ENCODE measurements around the gene KRT74. TPM values are rescaled to one million over a fixed set of nuclear protein-coding genes. Genes with fewer than 3 reads are reported as not detected.

The KRT74 gene
- total RNA-seq, 1 experiment from 2014 or later, result not detected

DNA sequence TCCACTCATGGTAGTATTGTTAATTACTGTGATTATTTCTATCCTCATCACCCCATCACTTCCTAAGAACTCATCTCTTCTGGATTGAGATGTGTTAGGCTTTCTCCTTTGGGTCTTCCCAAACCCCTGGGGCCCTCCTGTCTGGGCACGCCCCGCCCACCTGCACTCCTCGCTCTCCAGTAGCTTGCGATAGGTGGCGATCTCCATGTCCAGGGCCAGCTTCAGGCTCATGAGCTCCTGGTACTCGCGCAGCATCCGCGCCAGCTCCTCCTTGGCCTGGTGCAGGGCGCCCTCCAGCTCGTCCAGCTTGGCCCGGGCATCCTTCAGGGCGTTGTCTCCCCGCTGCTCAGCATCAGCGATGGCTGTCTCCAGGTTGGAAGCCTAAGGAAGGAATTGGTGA, 27.5 kb downstream of the KRT74 start:
- ATAC-seq (no peak), DNase-seq (no peak)
- intact Hi-C loops (cut with micrococcal nuclease), result no loop called here
- ChIA-PET CTCF (no interaction called here), POLR2A (ENCODE audit: unreplicated experiment) (no interaction called here)
- no peaks in the 10 kb centered on the region for H3K79me2 ChIP-seq (ENCODE audit: low read length)
- TF ChIP-seq EZH2phosphoT487 (IDR thresholded peaks at IDR 0.05; ENCODE audit: borderline replicate concordance, low read length) (no peak), EZH2 (IDR thresholded peaks at IDR 0.05; ENCODE audit: low read length, unreplicated experiment) (no peak)
- TF ChIP-seq, protein P1, sequence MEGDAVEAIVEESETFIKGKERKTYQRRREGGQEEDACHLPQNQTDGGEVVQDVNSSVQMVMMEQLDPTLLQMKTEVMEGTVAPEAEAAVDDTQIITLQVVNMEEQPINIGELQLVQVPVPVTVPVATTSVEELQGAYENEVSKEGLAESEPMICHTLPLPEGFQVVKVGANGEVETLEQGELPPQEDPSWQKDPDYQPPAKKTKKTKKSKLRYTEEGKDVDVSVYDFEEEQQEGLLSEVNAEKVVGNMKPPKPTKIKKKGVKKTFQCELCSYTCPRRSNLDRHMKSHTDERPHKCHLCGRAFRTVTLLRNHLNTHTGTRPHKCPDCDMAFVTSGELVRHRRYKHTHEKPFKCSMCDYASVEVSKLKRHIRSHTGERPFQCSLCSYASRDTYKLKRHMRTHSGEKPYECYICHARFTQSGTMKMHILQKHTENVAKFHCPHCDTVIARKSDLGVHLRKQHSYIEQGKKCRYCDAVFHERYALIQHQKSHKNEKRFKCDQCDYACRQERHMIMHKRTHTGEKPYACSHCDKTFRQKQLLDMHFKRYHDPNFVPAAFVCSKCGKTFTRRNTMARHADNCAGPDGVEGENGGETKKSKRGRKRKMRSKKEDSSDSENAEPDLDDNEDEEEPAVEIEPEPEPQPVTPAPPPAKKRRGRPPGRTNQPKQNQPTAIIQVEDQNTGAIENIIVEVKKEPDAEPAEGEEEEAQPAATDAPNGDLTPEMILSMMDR (conservative IDR thresholded peaks at IDR 0.05; ENCODE audit: low read depth, low read length), result no peak
- H3K9me3 ChIP-seq (ENCODE audit: low read length), result no peaks in the 10 kb centered on the region
- H3K27ac ChIP-seq (ENCODE audit: low read length), result no peak overlapping the region
- no peaks in the 10 kb centered on the region for H3K9me2 ChIP-seq (replicated peaks; ENCODE audit: low read length)
- no TSS peak for BruUV-seq (replicated peaks)
- no peak overlapping the region for H3K4me2 ChIP-seq (ENCODE audit: low read length)
- no peaks in the 10 kb centered on the region for H3K36me3 ChIP-seq (ENCODE audit: low read depth, low read length)
- H2AFZ ChIP-seq (ENCODE audit: low read length), result no peak overlapping the region
- no peaks in the 10 kb centered on the region for H4K20me1 ChIP-seq (ENCODE audit: low read length)
- H3F3A ChIP-seq (ENCODE audit: low read length, unreplicated experiment), result no peaks in the 10 kb centered on the region
- H3K4me3 ChIP-seq (ENCODE audit: low read length), result no peak overlapping the region
- 0 out of 2 replicates have a peak, but pooled peaks cover 5% of the 10 kb centered on the region for H3K27me3 ChIP-seq (ENCODE audit: low read length)
- H3K4me1 ChIP-seq (ENCODE audit: insufficient read depth, low read length), result no peaks in the 10 kb centered on the region
- no peak overlapping the region for H3K9ac ChIP-seq (ENCODE audit: low read length)

DNA sequence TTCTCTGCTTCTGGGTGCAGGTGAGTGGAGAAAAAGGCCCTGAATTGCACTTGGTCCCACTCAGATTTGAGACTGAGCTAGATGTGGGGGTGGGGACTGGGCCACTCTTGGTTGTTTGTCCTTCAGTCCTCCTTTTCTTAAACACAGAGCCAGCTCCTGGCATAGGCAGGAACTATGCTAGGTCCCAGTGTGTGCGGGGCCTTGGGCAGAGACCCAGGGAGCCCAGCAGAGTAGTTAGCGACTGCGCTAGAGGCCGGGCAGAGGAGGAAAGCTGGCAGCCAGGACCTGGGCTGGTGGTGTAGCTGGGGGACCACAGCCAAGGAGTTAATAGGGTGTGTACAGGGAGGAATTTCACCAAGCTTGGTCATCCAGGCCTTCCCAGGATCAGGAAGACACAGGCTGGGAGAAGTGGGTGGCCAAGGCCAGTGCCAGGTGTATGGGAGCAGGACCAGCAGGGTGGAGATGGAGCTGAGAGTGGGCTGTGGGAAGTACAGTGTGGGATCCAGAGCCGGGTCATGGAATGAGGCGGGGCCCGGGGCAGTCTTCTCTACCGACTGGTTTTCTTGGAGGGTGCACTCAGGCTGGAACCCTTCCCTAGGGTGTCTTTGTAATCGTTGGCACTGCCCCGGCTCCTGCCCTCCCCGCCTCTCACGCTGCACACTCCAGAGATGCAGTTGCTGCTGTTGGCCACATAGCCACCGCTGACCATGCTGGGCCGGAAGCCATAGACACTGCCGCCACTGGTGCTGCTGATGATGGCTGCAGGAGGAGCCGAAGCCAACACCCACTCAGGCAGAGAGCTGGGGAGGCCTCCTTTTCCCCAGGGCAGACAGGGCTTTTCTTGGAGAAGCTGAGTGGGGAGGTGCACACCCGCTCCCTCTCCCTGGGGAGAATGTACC, 29.4 kb downstream of the KRT74 start:
- BruUV-seq (replicated peaks), result no TSS peak
- ATAC-seq (no peak), DNase-seq (no peak)

More for the DNA sequence above, 29.4 kb downstream of the KRT74 start:
- no peak overlapping the region for H3K9ac ChIP-seq (ENCODE audit: low read length)
- no peaks in the 10 kb centered on the region for H3K9me2 ChIP-seq (replicated peaks; ENCODE audit: low read length)
- H2AFZ ChIP-seq (ENCODE audit: low read length), result no peak overlapping the region
- H3K36me3 ChIP-seq (ENCODE audit: low read depth, low read length), result no peaks in the 10 kb centered on the region
- H3K27ac ChIP-seq (ENCODE audit: low read length), result no peak overlapping the region
- intact Hi-C loops (cut with micrococcal nuclease), result no loop called here
- H3K4me1 ChIP-seq (ENCODE audit: insufficient read depth, low read length), result peaks cover 8% of the 10 kb centered on the region
- no peak overlapping the region for H3K4me3 ChIP-seq (ENCODE audit: low read length)
- CTCF ChIA-PET, result no interaction called here
- no peaks in the 10 kb centered on the region for H3K9me3 ChIP-seq (ENCODE audit: low read length)
- 0 out of 2 replicates have a peak, but pooled peaks cover 5% of the 10 kb centered on the region for H3K27me3 ChIP-seq (ENCODE audit: low read length)
- no peaks in the 10 kb centered on the region for H3K79me2 ChIP-seq (ENCODE audit: low read length)
- H3K4me2 ChIP-seq (ENCODE audit: low read length), result no peak overlapping the region
- H3F3A ChIP-seq (ENCODE audit: low read length, unreplicated experiment), result no peaks in the 10 kb centered on the region
- H4K20me1 ChIP-seq (ENCODE audit: low read length), result no peaks in the 10 kb centered on the region
- TF ChIP-seq, protein P1 (conservative IDR thresholded peaks at IDR 0.05; ENCODE audit: low read depth, low read length), result no peak
- no peak for TF ChIP-seq EZH2phosphoT487 (IDR thresholded peaks at IDR 0.05; ENCODE audit: borderline replicate concordance, low read length)
- no peak for TF ChIP-seq EZH2 (IDR thresholded peaks at IDR 0.05; ENCODE audit: low read length, unreplicated experiment)
- POLR2A ChIA-PET (ENCODE audit: unreplicated experiment), result no interaction called here

All from PC-3 (cell line).